Suppressor macrophage treated with lipopolysaccharide for 4 hours (primary cell): ENCODE data around the gene EYA3.
"Not testable (repeated sequence)": the region's sequence is repeated elsewhere in the genome, so short reads cannot be mapped to it uniquely, and the experiment has no call there.

ENCODE experiments used
- DNase-seq: peaks from one replicate; pipeline ENCODE4 v3.0.0-alpha.2; 2020

EYA3 gene

GRCh38 chr1:28027238-28027637 is 61.2 kb downstream of the EYA3 start:
- DNase-seq = no peak

GRCh38 chr1:28026329-28026728 is 62.1 kb downstream of the EYA3 start:
- no peak for DNase-seq

DNA sequence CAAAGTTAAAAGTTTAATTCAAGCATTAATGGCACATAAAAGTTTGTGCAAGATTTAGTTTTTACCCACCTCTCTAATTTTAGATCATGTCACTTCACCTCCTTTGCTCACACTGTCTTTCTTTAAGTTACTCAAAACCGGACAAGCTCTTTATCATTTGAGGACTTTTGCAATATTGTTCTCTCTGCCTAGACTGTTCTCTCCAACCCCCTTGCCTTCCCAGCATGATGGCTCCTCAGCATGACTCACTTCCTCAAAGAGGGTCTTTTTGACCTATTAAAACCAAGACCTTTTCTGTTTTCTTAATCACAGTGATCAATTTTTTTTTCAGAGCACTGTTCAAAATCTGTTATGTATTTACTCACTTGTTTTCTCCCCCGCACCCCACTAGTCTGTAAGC is 67.3 kb downstream of the EYA3 start:
- DNase-seq = no peak

DNA sequence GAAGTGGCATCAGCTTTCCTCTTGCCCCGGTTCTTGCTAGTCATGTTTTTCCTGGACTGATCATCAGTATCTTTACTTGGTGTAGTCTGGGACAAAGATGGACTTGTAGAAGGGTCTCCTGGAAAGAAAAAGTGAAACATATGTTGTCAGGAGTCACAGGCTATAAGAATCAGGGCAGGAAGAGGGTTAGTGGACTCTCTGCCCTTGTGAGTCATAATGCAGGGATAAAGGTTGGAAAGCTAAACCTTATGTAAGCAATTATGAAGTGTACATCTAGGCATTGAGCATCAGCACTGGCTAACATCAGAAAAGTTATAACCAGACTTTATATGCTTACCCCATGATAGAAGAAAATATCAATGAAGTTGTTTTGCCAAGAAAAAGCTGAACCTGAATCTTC is 77.4 kb downstream of the EYA3 start:
- DNase-seq = no peak

- DNase-seq = not testable (repeated sequence)
Measured at GRCh38 chr1:28003117-28003516, 85.3 kb downstream of the EYA3 start.

- no peak for DNase-seq
Measured at GRCh38 chr1:28002600-28002999, 85.8 kb downstream of the EYA3 start.

- DNase-seq = no peak
Measured at GRCh38 chr1:27999055-27999454, 89.4 kb downstream of the EYA3 start.

DNA sequence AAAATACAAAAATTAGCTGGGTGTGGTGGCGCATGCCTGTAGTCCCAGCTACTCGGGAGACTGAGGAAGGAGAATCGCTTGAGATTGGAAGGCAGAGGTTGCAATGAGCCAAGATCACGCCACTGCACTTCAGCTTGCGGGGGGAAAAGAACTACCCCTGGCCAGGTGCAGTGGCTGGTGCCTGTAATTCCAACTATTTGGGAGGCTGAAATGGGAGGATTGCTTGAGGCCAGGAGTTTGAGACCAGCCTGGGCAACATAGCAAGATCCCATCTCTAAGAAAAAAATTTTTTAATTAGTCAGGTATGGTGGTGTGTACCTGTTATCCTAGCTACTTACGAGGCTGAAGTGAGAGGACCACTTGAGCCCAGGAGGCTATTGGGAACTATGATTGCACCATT is 93.9 kb downstream of the EYA3 start:
- DNase-seq = not testable (repeated sequence)

GRCh38 chr1:27994060-27994459 is 94.3 kb downstream of the EYA3 start:
- DNase-seq = peak; percentile 66

GRCh38 chr1:27993241-27993640 is 95.2 kb downstream of the EYA3 start:
- DNase-seq = peak; percentile 47

DNA sequence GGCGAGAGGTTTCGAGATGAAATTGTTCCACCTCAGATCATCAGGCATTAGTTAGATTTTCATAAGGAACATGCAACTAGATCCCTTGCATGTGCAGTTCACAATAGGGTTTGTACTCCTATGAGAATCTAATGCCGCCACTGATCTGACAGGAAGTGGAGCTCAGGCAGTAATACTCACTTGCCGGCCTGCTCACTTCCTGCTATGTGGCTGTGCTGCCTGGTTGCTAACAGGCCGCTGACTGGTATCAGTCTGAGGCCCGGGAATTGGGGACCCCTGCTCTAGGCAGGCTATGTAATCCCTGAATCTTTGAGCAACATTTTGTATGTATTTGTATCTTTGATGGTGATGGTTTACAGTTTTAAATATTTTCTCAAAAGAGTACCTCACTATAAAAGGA is 96.1 kb downstream of the EYA3 start:
- peak; percentile 42 for DNase-seq

DNA sequence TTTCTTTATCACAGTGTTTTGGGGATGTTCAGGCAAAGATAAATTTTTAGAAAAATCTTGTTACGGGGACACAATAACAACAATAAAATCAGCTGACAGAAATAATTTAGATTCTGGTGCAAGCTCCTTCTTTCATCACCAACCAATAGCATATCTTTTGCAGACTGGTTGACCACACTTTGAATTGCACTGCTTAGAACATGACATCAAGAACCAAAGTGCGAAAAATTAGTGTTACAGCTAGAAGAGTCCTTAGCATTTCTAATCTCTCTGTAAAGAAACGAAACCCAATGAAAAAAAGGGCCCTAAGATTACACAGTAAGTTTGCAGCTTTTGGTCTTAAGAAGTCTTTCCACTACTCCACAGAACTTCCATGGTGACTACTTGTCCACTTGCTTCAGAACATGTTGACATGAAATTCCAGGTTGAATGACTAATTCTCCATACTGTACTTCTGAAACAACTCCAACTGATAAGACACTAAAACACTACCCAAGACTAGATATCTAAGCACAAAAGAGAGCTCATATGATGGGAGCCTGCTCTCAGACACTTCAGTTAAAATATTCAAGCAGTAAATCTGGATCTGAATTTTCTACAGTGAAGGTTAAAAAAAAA is 97.4 kb downstream of the EYA3 start:
- no peak for DNase-seq

- no peak for DNase-seq
Measured at GRCh38 chr1:27981145-27981544, 107.3 kb downstream of the EYA3 start.

DNA sequence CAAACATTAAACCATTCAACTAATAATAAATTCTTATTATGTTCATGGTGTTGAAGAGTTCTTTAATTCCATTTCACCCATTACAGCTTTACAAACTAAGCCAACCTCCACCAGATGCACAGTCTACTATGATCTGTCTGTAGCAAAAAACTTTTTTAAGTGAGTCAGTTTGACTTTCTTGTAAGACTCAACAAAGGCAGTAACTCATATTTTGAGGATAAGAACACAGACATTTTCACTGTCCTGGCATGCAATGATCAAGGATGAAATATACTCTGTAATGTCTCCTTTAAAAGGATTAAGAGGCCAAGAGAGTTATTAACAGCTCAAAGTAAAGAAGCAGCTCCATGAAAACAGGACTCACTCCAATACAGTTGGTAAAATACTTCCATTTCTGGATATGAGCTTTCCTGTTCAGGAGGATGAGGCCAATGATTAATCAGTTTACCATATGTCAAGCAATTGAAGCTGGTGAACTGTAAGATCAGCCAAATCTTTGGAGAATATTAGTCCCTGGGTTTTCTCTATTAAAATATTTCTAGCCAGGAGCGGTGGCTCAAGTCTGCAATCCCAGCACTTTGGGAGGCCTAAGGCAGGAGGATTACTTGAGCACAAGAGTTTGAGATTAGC is 108.1 kb downstream of the EYA3 start:
- no peak for DNase-seq

GRCh38 chr1:27979859-27980201 is 108.6 kb downstream of the EYA3 start:
- no peak for DNase-seq

GRCh38 chr1:27979151-27979858 is 109.1 kb downstream of the EYA3 start:
- DNase-seq = peak; percentile 73

DNA sequence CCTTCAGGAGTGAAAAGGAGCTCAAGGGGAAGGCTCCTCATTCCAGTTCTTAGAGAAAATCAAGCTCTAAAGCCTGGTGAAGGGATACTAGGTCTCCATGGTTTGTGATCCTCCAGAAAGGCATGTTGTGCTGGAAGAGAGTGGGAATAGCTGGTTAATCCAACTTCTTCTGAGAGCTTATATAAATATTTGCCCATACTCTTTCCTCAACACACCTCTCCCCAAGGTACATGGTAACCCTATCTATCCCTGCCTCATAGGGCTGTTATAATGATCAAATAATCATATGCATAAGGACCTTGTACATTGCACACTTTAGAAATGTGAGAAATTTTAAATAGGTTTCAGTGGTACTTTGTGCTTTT is 114.0 kb downstream of the EYA3 start:
- DNase-seq = no peak

GRCh38 chr1:27973771-27974416 is 114.5 kb downstream of the EYA3 start:
- DNase-seq = no peak

- DNase-seq = no peak
Measured at GRCh38 chr1:27972141-27972540, 116.3 kb downstream of the EYA3 start.

DNA sequence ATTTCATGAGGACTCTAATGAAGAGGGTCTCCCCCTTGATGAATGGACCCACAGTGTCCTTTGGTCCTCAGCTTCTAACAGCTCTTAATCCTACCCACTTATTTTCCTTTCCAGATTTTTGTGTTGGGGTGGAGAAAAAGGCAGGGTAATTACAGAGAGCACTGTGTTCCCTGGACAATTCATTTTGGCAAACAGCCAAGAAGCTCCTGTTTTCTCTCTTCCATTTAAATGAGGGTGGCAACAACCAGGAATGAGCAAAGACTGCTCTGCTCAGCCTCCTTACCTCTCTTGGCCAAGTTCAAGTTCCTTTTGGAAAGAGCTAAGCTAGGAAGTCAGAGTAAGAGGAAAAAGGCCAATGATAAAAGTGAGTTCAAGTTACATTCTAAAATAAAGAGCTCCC is 116.7 kb downstream of the EYA3 start:
- no peak for DNase-seq

- no peak for DNase-seq
Measured at GRCh38 chr1:27970401-27970800, 118.0 kb downstream of the EYA3 start.

GRCh38 chr1:27968692-27969091 is 119.7 kb downstream of the EYA3 start:
- peak; percentile 37 for DNase-seq

GRCh38 chr1:27967884-27968466 is 120.4 kb downstream of the EYA3 start:
- no peak for DNase-seq
